ENCODE results near the gene PTTG1IP. TPM values are rescaled to one million over a fixed set of nuclear protein-coding genes. Genes with fewer than 3 reads are reported as not detected.

PTTG1IP gene
- total RNA-seq, 1 experiment from 2014 or later: 96.0 TPM

DNA sequence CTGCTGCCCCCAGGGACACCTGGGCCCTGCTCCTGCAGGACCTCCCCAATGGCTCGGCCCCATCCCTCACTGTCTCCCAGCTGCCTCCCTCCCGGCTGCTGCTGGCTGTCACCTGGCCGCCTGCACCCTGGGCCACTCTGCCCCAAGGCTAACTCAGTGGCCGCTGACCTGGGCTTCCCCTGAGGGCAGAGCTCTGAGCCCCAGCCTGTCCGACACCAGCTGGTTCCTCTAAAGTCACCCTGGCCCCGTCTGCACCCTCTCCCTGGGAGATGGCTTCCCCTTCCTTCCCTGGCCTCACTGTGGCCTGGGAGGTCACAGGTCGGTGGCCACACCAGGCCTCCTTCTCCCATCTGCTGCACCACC is 32.2 kb upstream of the PTTG1IP start:
- no peak for ATAC-seq
- POLR2A ChIA-PET: no interaction called here
- DNase-seq (ENCODE audit: low spot score): no peak
- CTCF ChIA-PET: interaction anchor here (3.3 kb wide), 1 partner anchor 12 kb away, joined by 25 read pairs; no protein-coding TSS in a partner anchor
- Mint-ChIP-seq H3K27ac (no peak overlapping the region), H3K27me3 (ENCODE audit: low read depth) (no peaks in the 10 kb centered on the region), H3K4me1 (no peaks in the 10 kb centered on the region; the same call in 1 of the 2 replicates), H3K9me3 (peaks cover 15% of the 10 kb centered on the region), H3K4me3 (no peak overlapping the region), H3K36me3 (no peaks in the 10 kb centered on the region; the same call in 1 of the 2 replicates)
- TF ChIP-seq NR2C2 (CRISPR knock-in tag; IDR thresholded peaks at IDR 0.05) (no peak), FOXP1 (CRISPR knock-in tag; IDR thresholded peaks at IDR 0.05; ENCODE audit: borderline replicate concordance) (no peak), MXD4 (CRISPR knock-in tag; IDR thresholded peaks at IDR 0.05; ENCODE audit: borderline replicate concordance) (no peak), IRF2 (CRISPR knock-in tag; IDR thresholded peaks at IDR 0.05; ENCODE audit: borderline replicate concordance, low read depth) (no peak), SOX15 (CRISPR knock-in tag; IDR thresholded peaks at IDR 0.05) (no peak), FOXJ3 (CRISPR knock-in tag; IDR thresholded peaks at IDR 0.05; ENCODE audit: borderline replicate concordance) (no peak), SMAD4 (CRISPR knock-in tag; IDR thresholded peaks at IDR 0.05) (no peak)
- TF ChIP-seq, protein P1, sequence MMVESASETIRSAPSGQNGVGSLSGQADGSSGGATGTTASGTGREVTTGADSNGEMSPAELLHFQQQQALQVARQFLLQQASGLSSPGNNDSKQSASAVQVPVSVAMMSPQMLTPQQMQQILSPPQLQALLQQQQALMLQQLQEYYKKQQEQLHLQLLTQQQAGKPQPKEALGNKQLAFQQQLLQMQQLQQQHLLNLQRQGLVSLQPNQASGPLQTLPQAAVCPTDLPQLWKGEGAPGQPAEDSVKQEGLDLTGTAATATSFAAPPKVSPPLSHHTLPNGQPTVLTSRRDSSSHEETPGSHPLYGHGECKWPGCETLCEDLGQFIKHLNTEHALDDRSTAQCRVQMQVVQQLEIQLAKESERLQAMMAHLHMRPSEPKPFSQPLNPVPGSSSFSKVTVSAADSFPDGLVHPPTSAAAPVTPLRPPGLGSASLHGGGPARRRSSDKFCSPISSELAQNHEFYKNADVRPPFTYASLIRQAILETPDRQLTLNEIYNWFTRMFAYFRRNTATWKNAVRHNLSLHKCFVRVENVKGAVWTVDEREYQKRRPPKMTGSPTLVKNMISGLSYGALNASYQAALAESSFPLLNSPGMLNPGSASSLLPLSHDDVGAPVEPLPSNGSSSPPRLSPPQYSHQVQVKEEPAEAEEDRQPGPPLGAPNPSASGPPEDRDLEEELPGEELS (CRISPR knock-in tag; IDR thresholded peaks at IDR 0.05): no peak
- TF ChIP-seq, protein P2, sequence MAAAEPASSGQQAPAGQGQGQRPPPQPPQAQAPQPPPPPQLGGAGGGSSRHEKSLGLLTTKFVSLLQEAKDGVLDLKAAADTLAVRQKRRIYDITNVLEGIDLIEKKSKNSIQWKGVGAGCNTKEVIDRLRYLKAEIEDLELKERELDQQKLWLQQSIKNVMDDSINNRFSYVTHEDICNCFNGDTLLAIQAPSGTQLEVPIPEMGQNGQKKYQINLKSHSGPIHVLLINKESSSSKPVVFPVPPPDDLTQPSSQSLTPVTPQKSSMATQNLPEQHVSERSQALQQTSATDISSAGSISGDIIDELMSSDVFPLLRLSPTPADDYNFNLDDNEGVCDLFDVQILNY (CRISPR knock-in tag; IDR thresholded peaks at IDR 0.05): no peak
- TF ChIP-seq, protein P3, sequence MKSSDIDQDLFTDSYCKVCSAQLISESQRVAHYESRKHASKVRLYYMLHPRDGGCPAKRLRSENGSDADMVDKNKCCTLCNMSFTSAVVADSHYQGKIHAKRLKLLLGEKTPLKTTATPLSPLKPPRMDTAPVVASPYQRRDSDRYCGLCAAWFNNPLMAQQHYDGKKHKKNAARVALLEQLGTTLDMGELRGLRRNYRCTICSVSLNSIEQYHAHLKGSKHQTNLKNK (CRISPR knock-in tag; IDR thresholded peaks at IDR 0.05): no peak

DNA sequence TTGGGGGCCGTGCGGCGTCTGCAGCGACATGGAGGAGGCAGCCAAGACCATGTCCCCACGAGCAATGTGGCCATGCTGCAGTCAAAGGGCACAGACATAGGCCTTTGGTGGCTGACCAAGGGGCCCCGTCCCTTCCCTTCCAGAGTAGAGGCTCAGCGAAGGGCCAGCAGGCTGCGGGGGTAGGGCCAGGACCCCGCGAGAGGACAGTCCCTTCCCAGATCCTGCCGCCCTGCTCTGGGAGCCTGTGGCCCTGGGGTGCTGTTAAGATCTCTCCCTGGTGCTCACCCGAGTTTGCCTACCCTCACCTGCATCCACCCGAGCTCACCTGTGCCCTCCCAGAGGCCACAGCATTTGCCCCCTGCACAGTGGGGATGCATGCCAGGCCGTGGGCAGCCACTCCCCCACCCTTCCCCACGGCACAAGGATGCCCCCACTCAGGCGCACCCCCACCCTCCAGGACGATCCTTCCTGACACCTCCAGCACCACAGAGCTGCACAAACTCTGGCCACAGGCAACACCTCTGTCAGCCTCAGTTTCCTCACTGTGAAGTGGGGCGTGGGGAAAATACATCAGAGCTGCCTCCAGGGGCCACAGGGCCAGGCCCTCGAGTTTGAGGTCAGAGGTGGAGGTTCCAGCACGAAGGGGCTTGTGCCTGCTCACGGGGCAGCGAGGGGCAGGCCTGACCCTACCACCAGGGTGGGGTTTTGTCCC is 31.7 kb upstream of the PTTG1IP start:
- ChIA-PET CTCF (interaction anchor here (0.6 kb wide), 1 partner anchor 13 kb away, joined by 5 read pairs; no protein-coding TSS in a partner anchor), POLR2A (no interaction called here)
- Mint-ChIP-seq H3K9me3 (peaks cover 15% of the 10 kb centered on the region), H3K4me1 (no peaks in the 10 kb centered on the region; the same call in 1 of the 2 replicates), H3K27ac (no peak overlapping the region), H3K4me3 (no peak overlapping the region), H3K36me3 (no peaks in the 10 kb centered on the region; the same call in 1 of the 2 replicates), H3K27me3 (ENCODE audit: low read depth) (no peaks in the 10 kb centered on the region)
- DNase-seq (ENCODE audit: low spot score) (no peak), ATAC-seq (no peak)
- TF ChIP-seq MYBL2 (CRISPR knock-in tag; IDR thresholded peaks at IDR 0.05) (no peak), SOX15 (CRISPR knock-in tag; IDR thresholded peaks at IDR 0.05) (no peak), TEAD4 (CRISPR knock-in tag; IDR thresholded peaks at IDR 0.05) (no peak), SMAD4 (CRISPR knock-in tag; IDR thresholded peaks at IDR 0.05) (no peak), OVOL2 (CRISPR knock-in tag; IDR thresholded peaks at IDR 0.05; ENCODE audit: borderline replicate concordance) (no peak), ZNF138 (CRISPR knock-in tag; conservative IDR thresholded peaks at IDR 0.05) (no peak), FOXK1 (CRISPR knock-in tag; IDR thresholded peaks at IDR 0.05) (no peak), HMGA2 (CRISPR knock-in tag; IDR thresholded peaks at IDR 0.05) (no peak), JUN (CRISPR knock-in tag; IDR thresholded peaks at IDR 0.05) (no peak), PRRX2 (CRISPR knock-in tag; IDR thresholded peaks at IDR 0.05) (no peak), RELA (CRISPR knock-in tag; IDR thresholded peaks at IDR 0.05; ENCODE audit: borderline replicate concordance) (no peak), ZNF671 (CRISPR knock-in tag; IDR thresholded peaks at IDR 0.05) (no peak), NFATC4 (CRISPR knock-in tag; IDR thresholded peaks at IDR 0.05) (no peak), NR1H2 (CRISPR knock-in tag; IDR thresholded peaks at IDR 0.05) (no peak)
- TF ChIP-seq, protein P4, sequence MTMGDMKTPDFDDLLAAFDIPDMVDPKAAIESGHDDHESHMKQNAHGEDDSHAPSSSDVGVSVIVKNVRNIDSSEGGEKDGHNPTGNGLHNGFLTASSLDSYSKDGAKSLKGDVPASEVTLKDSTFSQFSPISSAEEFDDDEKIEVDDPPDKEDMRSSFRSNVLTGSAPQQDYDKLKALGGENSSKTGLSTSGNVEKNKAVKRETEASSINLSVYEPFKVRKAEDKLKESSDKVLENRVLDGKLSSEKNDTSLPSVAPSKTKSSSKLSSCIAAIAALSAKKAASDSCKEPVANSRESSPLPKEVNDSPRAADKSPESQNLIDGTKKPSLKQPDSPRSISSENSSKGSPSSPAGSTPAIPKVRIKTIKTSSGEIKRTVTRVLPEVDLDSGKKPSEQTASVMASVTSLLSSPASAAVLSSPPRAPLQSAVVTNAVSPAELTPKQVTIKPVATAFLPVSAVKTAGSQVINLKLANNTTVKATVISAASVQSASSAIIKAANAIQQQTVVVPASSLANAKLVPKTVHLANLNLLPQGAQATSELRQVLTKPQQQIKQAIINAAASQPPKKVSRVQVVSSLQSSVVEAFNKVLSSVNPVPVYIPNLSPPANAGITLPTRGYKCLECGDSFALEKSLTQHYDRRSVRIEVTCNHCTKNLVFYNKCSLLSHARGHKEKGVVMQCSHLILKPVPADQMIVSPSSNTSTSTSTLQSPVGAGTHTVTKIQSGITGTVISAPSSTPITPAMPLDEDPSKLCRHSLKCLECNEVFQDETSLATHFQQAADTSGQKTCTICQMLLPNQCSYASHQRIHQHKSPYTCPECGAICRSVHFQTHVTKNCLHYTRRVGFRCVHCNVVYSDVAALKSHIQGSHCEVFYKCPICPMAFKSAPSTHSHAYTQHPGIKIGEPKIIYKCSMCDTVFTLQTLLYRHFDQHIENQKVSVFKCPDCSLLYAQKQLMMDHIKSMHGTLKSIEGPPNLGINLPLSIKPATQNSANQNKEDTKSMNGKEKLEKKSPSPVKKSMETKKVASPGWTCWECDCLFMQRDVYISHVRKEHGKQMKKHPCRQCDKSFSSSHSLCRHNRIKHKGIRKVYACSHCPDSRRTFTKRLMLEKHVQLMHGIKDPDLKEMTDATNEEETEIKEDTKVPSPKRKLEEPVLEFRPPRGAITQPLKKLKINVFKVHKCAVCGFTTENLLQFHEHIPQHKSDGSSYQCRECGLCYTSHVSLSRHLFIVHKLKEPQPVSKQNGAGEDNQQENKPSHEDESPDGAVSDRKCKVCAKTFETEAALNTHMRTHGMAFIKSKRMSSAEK (CRISPR knock-in tag; IDR thresholded peaks at IDR 0.05; ENCODE audit: borderline replicate concordance): no peak
